HG03064 (cell line): ENCODE data around the gene PARL.

Source experiments
- ATAC-seq: cut with Tn5 transposase; IDR thresholded peaks from one replicate; pipeline ENCODE4 v1.9.1; 2021; ENCODE audit warnings: low read depth; ENCODE audit not compliant: unreplicated experiment

The PARL gene, protein sequence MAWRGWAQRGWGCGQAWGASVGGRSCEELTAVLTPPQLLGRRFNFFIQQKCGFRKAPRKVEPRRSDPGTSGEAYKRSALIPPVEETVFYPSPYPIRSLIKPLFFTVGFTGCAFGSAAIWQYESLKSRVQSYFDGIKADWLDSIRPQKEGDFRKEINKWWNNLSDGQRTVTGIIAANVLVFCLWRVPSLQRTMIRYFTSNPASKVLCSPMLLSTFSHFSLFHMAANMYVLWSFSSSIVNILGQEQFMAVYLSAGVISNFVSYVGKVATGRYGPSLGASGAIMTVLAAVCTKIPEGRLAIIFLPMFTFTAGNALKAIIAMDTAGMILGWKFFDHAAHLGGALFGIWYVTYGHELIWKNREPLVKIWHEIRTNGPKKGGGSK

DNA sequence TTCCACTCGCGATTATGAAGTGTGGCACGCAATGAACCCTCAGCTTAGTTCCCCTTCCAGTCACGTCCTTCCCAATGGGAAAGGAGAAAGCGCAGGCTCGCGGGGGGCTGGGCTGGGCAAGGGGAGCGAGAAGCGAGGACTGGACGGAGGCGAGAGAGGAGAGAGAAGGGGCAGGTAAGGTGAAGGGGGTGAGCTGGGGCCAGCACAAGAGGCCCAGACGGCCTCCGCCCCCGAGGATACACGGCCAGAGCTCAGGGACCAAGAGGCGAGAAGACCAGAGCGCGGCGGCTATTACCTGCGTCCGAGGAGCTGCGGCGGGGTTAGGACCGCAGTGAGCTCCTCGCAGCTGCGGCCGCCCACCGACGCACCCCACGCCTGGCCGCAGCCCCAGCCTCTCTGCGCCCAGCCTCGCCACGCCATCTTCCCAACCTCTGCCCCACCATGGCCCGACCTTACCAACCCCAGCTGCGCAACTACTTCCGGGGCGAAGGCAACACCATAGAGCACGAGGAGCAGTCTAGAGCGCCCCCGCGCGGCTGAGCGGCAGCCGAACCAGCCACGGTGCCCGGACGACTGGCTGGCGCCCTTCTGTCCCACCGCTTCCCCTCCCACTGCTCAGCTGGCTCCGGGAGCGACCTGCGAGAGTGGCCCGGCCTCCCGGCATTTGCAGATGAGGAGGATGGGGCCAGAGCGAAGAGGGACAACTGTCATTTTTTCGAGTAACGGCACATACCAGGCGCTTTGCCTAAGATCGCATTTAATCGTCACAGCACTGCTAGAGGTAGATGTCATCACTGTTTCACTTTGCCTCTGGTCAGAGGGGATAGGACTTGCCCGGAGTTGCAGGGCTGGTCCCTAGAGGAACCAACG, at the start of gene PARL:
Gene PARL, minus strand, starts transcription at position 454 of the 870 bp plus-strand sequence. Its CDS starts 34 bp downstream, at position 420.
- ATAC-seq, result peak; percentile 100

DNA sequence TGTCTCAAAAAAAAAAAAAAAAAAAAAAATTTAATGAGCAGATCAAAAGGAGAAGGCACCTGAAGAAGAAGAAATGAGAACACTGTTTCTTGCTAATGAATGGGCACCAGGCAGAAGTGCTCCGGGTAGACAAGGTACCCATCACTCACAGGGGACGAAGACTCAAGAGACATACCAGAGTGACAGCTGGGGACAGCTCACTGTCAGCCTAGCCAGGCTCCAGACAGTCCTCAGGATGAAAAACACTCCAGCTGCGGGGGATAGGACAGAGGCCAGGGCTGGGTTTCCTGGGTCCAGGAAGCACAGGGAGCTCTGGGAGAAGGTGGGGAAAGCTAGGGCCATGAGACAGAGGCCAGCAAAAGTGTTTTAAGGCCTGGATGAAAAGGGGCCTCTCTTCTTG, 48.5 kb upstream of the PARL start:
- no peak for ATAC-seq

GRCh38 chr3:183931881-183932280, 47.2 kb upstream of the PARL start:
- no peak for ATAC-seq

DNA sequence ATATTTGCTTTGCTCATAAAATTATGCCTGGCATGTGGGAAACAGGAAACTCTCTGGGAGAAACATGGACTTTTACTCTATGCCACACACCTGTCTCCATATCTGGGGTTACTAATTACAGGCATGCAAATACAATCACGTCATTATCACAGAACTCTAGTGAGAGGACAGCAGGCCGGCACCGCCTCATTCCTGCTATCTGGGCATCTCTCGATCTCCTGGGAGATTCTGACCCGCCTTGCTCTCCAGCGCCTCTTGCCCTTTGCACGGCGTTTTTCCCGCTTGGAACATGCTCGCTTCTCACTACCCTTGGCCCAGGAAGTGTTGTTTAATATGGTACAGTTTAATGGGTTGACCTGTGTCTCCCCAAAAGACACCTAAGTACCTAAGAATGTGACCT, 45.4 kb upstream of the PARL start:
- no peak for ATAC-seq

DNA sequence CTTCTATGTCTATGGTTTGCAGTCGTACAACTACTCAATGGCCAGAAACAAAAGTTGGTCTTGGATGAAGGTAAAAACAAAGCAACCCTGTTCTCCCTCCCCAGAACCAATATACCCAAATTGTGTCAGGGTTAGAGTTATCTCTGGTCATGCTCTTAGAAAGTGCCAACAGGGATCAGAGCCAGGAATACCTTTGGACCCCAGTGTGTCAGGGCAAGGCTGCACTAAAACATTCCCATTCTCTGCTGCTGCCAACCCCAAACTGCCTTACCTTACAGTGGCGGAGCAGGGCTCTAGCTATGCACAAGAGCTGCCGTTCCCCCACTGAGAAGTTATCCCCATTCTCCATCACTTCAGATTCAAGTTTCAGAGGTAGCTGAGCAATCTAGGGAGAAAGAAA, 42.4 kb upstream of the PARL start:
- ATAC-seq, result no peak

DNA sequence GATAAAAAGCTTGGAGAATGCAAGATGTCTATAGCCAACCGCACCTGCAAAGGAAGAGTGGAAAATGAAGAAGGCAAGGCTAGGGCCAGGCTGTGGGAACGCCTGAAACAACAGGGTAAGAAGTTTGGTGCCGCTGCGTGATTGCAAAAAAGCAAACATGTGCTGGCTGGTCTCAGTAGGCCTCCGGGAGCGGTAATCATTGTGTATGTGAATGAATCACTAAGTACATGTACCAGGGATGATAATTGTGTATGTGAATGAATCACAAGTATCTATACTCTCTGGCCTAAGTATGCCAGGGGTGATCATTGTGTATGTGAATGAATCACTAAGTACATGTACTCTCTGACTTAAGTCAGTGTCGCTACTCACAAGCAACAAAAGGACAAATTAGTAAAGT, 40.3 kb upstream of the PARL start:
- no peak for ATAC-seq

GRCh38 chr3:183924543-183924942, 39.9 kb upstream of the PARL start:
- no peak for ATAC-seq

DNA sequence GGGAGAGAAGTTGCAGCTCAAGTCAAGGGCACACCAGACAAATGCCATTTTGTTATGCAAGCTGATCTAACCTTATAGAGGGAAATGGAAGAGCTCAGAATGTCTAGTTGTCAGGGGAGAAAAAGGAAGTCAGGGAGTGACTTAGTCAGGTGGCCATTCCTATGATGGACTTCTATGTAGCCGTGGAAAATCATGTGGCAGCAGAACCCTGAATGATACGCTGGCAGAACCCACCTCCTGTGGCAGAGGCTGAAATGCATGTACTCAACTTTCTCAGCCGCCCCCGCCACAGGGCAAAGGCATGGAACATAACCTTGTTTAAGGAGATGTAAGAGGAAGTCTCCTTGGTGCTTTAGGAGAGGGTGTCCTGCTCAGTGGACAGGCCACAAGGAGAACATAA, 37.7 kb upstream of the PARL start:
- no peak for ATAC-seq

- ATAC-seq, result no peak
Measured at GRCh38 chr3:183921096-183921495, 36.4 kb upstream of the PARL start.

- ATAC-seq, result no peak
Measured at GRCh38 chr3:183920416-183920815, 35.7 kb upstream of the PARL start.

- no peak for ATAC-seq
Measured at GRCh38 chr3:183918178-183918577, 33.5 kb upstream of the PARL start.

- ATAC-seq, result no peak
Measured at GRCh38 chr3:183917776-183918175, 33.1 kb upstream of the PARL start.

- no peak for ATAC-seq
Measured at GRCh38 chr3:183914856-183915255, 30.2 kb upstream of the PARL start.

DNA sequence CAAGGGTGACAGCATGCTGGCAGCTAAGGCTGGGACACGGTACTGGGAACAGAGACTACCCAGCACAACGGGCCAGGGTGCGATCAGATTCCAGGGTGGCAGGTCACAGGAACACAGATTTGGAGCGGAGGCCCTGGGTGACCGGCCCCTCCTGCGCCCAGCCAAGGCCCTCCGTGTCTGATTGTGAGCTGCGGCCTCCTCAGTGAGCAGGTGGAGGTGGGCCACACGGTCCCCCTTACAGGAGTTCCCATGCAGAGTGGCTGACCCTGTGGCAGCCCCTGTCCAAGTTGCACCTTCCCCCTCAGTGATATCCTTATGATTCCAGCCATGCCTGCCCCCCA, 28.9 kb upstream of the PARL start:
- no peak for ATAC-seq

DNA sequence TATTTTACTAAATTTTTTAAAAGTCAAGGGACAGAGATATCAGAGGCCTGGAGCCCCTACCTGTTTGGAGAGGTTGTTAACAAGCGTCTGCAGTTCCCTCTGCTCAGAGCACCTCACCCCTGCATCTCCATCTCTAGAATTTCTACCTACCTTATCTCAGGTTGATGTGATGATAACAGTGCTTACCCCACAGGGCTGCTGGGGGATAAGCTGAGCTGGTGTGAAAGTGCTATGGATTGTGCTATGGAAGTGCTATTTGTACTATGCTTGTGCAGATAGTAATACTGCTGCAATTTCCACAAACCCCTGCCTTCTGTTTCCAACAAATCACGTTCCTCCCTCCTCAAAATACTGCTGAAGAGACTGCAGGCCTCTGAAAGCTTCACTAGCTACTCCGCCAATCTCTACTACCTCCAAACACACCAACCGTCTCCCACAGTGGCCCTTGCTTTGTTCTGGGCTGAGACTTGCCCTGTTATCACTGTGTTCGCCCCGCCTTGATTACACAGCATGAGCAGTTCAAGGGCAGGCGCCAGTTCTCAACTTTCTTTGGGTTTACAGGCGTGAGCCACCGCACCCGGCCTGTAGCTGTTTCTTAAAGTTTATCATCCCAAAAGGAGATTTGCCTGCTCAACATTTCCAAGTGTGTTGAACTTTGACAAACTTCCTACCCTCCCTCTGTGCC, 28.4 kb upstream of the PARL start:
- ATAC-seq, result no peak

- ATAC-seq, result no peak
Measured at GRCh38 chr3:183911763-183912506, 27.3 kb upstream of the PARL start.

GRCh38 chr3:183911087-183911486, 26.4 kb upstream of the PARL start:
- ATAC-seq, result no peak

- ATAC-seq, result no peak
Measured at GRCh38 chr3:183909030-183909600, 24.4 kb upstream of the PARL start.

GRCh38 chr3:183907911-183908331, 23.2 kb upstream of the PARL start:
- ATAC-seq, result no peak

GRCh38 chr3:183907176-183907575, 22.5 kb upstream of the PARL start:
- ATAC-seq, result no peak
